Kidney (tissue), 14 donors: ENCODE measurements around the gene TCF3. TPM values are rescaled to one million over a fixed set of nuclear protein-coding genes. Genes with fewer than 3 reads are reported as not detected.

Experiments
- DNase-seq, 5 donors: peaks; one replicate each; pipeline ENCODE4 v3.0.0-alpha.2; 2013 to 2020
- FAIRE-seq: peaks from 2 replicates; lab custom pipeline; 2012; peaks lifted over from hg19 to GRCh38; lab: Jason Lieb, UNC
- H3K27ac ChIP-seq, 2 donors: one replicate each; pipeline ENCODE4 v1.7.0; 2013; ENCODE audit warnings: low read depth in 2 of 2, low read length in 2 of 2, inconsistent platforms in 1 of 2
- H3K27me3 ChIP-seq: one replicate; pipeline ENCODE4 v1.7.1; 2013; ENCODE audit warnings: low read length, inconsistent platforms; ENCODE audit not compliant: control insufficient read depth, insufficient read depth
- H3K36me3 ChIP-seq, 3 donors: one replicate each; pipeline versions ENCODE4 v1.7.0 to v1.7.1; 2013; ENCODE audit warnings: low read length in 3 of 3, control low read depth in 1 of 3, inconsistent platforms in 1 of 3; ENCODE audit not compliant: insufficient read depth in 3 of 3, control insufficient read depth in 2 of 3
- H3K4me1 ChIP-seq, 3 donors: one replicate each; pipeline versions ENCODE4 v1.7.0 to v1.7.1; 2013; ENCODE audit warnings: low read length in 3 of 3, inconsistent platforms in 1 of 3, low read depth in 1 of 3; ENCODE audit not compliant: control insufficient read depth in 2 of 3, insufficient read depth in 2 of 3
- H3K4me3 ChIP-seq, 3 donors: one replicate each; pipeline versions ENCODE4 v1.7.0 to v1.8.1; 2013; ENCODE audit warnings: low read length in 3 of 3, control low read depth in 1 of 3, inconsistent platforms in 1 of 3
- H3K9ac ChIP-seq, 3 donors: one replicate each; pipeline versions ENCODE4 v1.7.0 to v1.7.1; 2013; ENCODE audit warnings: low read length in 3 of 3, control low read depth in 1 of 3, inconsistent platforms in 1 of 3
- H3K9me3 ChIP-seq, 3 donors: one replicate each; pipeline versions ENCODE4 v1.7.0 to v1.7.1; 2013; ENCODE audit warnings: low read length in 3 of 3, control low read depth in 1 of 3, inconsistent platforms in 1 of 3; ENCODE audit not compliant: control insufficient read depth in 2 of 3, insufficient read depth in 1 of 3
- CTCF ChIP-seq: IDR thresholded peaks from 3 replicates; pipeline ENCODE4 v1.5.1; 2012; ENCODE audit warnings: mild to moderate bottlenecking, moderate library complexity, borderline replicate concordance; ENCODE audit not compliant: insufficient read depth; ENCODE audit errors: extremely low read depth
- intact Hi-C: fragments of 100-400 bp; cut with DNase I; formaldehyde crosslinking; loops from one replicate; pipeline ENCODE4 v1.11.1; 2022
- polyA plus RNA-seq: library from polyadenylated mRNA; stranded (reverse); fragments of 350-450 nt; fragmentation: Illumina TruSeq; extraction: RNeasy Lipid Tissue Mini Kit (QIAGEN cat#74804); gene quantifications from one replicate; pipeline ENCODE4 v1.2.3, GENCODE V29; 2014; ENCODE audit warnings: low read depth, low replicate concordance; ENCODE audit not compliant: insufficient read depth
- total RNA-seq: library from RNA; stranded (reverse); fragmentation: NEBNext Ultra II Directional; extraction: Animal tissue kit (Norgen Biotek cat#: 25700); gene quantifications from one replicate; pipeline ENCODE4 v1.2.1, GENCODE V29; 2021
- donor health status: control.
- donor health status: control.
- donor health status: control.
- donor health status: control.
- donor health status: control.
- donor health status: DM: yes; HTN: yes; CAD: no.
- donor health status: Normal renal cell carcinoma (clear cell type).

The TCF3 gene
- total and polyA plus RNA-seq, 2 donors from 2014 or later = 20.3 to 50.2 TPM

- Histone ChIP-seq H3K27me3 (no peaks in the 10 kb centered on the region), H3K4me1 (peaks cover 0 to 20% (median 8%) of the 10 kb centered on the region in 3 donors), H3K4me3 (peak overlapping the region; percentile 35 to 74 (median 71)), H3K36me3 (peaks cover 0 to 2% (median under 1%) of the 10 kb centered on the region in 3 donors), H3K27ac (peak overlapping the region; percentile 89 to 90), H3K9me3 (no peaks in the 10 kb centered on the region), H3K9ac (peak overlapping the region; percentile 1 to 85 (median 64))
- DNase-seq = peak; percentile 85 to 96 (median 93)
- no peak for FAIRE-seq
- no peak for TF ChIP-seq CTCF
- intact Hi-C loops = no loop called here
These were observed 60.2 kb downstream of the TCF3 start for GRCh38 chr19:1592024-1592754.

- H3K27me3 ChIP-seq = no peaks in the 10 kb centered on the region
- peak overlapping the region; percentile 88 to 89 for H3K27ac ChIP-seq
- H3K9me3 ChIP-seq = no peaks in the 10 kb centered on the region
- intact Hi-C loops = no loop called here
- peak overlapping the region; percentile 1 to 85 (median 64) for H3K9ac ChIP-seq
- no peak for FAIRE-seq
- H3K4me3 ChIP-seq = peak overlapping the region; percentile 35 to 74 (median 71)
- DNase-seq = peak in 3 of 5 donors; percentile 18 to 73 (median 53)
- no peak for TF ChIP-seq CTCF
- H3K4me1 ChIP-seq = peaks cover 0 to 20% (median 8%) of the 10 kb centered on the region in 3 donors
- no peaks in the 10 kb centered on the region for H3K36me3 ChIP-seq
These were observed 60.9 kb downstream of the TCF3 start for GRCh38 chr19:1591421-1592023.

- FAIRE-seq = no peak
- no peaks in the 10 kb centered on the region for H3K9me3 ChIP-seq
- no peaks in the 10 kb centered on the region for H3K27me3 ChIP-seq
- intact Hi-C loops = no loop called here
- peaks cover 0 to 20% (median 8%) of the 10 kb centered on the region in 3 donors for H3K4me1 ChIP-seq
- no peak for TF ChIP-seq CTCF
- peak overlapping the region; percentile 19 to 74 (median 26) for H3K4me3 ChIP-seq
- H3K9ac ChIP-seq = peak overlapping the region in 1 of 3 donors; percentile 64
- H3K27ac ChIP-seq = no peak overlapping the region
- peak in 2 of 5 donors; percentile 32 to 44 for DNase-seq
- H3K36me3 ChIP-seq = no peaks in the 10 kb centered on the region
These were observed 61.6 kb downstream of the TCF3 start for GRCh38 chr19:1590641-1591397.
